Vagina (tissue), 2 donors: ENCODE measurements around the gene SLC24A3. TPM values are rescaled to one million over a fixed set of nuclear protein-coding genes. Genes with fewer than 3 reads are reported as not detected.

Experiments
- DNase-seq, 2 donors: peaks; one replicate each; pipeline ENCODE4 v3.0.0-alpha.2; 2017; ENCODE audit errors: extremely low spot score in 2 of 2
- H3K27ac ChIP-seq: fragments of 200-600 bp; sonication (generic); one replicate; pipeline ENCODE4 v1.5.1; 2019
- H3K27me3 ChIP-seq: fragments of 200-600 bp; sonication (generic); one replicate; pipeline ENCODE4 v1.5.1; 2019
- H3K36me3 ChIP-seq, 2 donors: fragments of 200-600 bp; sonication (generic); one replicate each; pipeline ENCODE4 v1.5.1; 2017 to 2019
- H3K4me1 ChIP-seq: fragments of 200-600 bp; sonication (generic); one replicate; pipeline ENCODE4 v1.5.1; 2019
- H3K4me3 ChIP-seq, 2 donors: fragments of 200-600 bp; sonication (generic); 1 replicate in 1 of 2; 2 replicates in 1 of 2; pipeline ENCODE4 v1.5.1; 2016 to 2019
- H3K9me3 ChIP-seq: fragments of 200-600 bp; sonication (generic); one replicate; pipeline ENCODE4 v1.5.1; 2019
- CTCF ChIP-seq, 3 experiments: fragments of 450-650 bp in 2 of 3; fragments of 200-600 bp in 1 of 3; sonication (generic) in 1 of 3; IDR thresholded peaks; one replicate each; pipeline ENCODE4 v1.5.1; 2017 to 2019; ENCODE audit warnings: antibody characterized with exemption in 3 of 3, mild to moderate bottlenecking in 2 of 3, moderate library complexity in 2 of 3
- POLR2A ChIP-seq, 2 donors: fragments of 450-650 bp; IDR thresholded peaks; one replicate each; pipeline ENCODE4 v1.6.1; 2017; ENCODE audit warnings: antibody characterized with exemption in 2 of 2, mild to moderate bottlenecking in 2 of 2, moderate library complexity in 2 of 2
- POLR2AphosphoS5 ChIP-seq, 2 donors: sonication (generic); formaldehyde crosslinking; IDR thresholded peaks; one replicate each; pipeline ENCODE4 v1.9.0; 2017; ENCODE audit warnings: antibody characterized with exemption in 2 of 2, mild to moderate bottlenecking in 2 of 2, low read depth in 1 of 2; ENCODE audit not compliant: insufficient read depth in 1 of 2
- intact Hi-C: fragments of 100-400 bp; cut with DNase I; formaldehyde crosslinking; loops from one replicate; pipeline ENCODE4 v1.15.1; 2023
- total RNA-seq: library from RNA; depleted of rRNA; stranded (reverse); fragments of >200 nt; gene quantifications from one replicate; pipeline ENCODE4 v1.2.3, GENCODE V29; 2016

Gene SLC24A3
- total RNA-seq, 1 donor from 2014 or later: 12.3 TPM

DNA sequence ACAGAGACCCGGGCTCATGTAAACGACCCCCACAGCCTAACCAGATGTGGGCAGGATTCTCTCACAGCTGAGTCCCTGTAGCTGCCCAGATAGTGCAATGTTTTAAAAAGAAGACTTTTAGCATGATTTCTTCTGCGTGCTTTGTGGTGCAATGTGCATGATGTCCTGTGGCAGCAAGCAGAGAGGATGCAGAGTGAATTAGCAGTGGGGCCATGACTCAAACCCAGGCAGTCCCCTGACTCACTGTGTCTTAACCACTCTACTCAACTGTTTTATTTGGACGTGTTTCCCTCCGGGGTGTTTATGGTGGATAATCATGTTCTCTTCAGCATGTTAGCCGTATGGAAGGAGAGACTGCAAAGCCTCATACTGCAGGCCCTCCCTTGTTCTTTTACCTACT is 247.9 kb downstream of the SLC24A3 start:
- TF ChIP-seq POLR2A (IDR thresholded peaks at IDR 0.05) (no peak), CTCF (IDR thresholded peaks at IDR 0.05) (no peak)
- H3K27ac ChIP-seq: no peak overlapping the region
- H3K27me3 ChIP-seq: no peaks in the 10 kb centered on the region
- no peak overlapping the region for H3K4me3 ChIP-seq
- no peaks in the 10 kb centered on the region for H3K9me3 ChIP-seq
- peaks cover 16% of the 10 kb centered on the region for H3K4me1 ChIP-seq
- DNase-seq: peak; percentile 8 to 40
- intact Hi-C loops: no loop called here
- H3K36me3 ChIP-seq: no peaks in the 10 kb centered on the region

GRCh38 chr20:19462491-19462890 is 250.0 kb downstream of the SLC24A3 start:
- Histone ChIP-seq H3K36me3 (no peaks in the 10 kb centered on the region), H3K4me1 (peaks cover 7% of the 10 kb centered on the region), H3K9me3 (no peaks in the 10 kb centered on the region), H3K27me3 (no peaks in the 10 kb centered on the region), H3K4me3 (no peak overlapping the region), H3K27ac (no peak overlapping the region)
- TF ChIP-seq CTCF (IDR thresholded peaks at IDR 0.05) (no peak), POLR2AphosphoS5 (IDR thresholded peaks at IDR 0.05; ENCODE audit: insufficient read depth in 1 of 2, low read depth in 1 of 2) (no peak), POLR2A (IDR thresholded peaks at IDR 0.05) (no peak)
- intact Hi-C loops: no loop called here
- peak in 1 of 2 donors; percentile 56 for DNase-seq

DNA sequence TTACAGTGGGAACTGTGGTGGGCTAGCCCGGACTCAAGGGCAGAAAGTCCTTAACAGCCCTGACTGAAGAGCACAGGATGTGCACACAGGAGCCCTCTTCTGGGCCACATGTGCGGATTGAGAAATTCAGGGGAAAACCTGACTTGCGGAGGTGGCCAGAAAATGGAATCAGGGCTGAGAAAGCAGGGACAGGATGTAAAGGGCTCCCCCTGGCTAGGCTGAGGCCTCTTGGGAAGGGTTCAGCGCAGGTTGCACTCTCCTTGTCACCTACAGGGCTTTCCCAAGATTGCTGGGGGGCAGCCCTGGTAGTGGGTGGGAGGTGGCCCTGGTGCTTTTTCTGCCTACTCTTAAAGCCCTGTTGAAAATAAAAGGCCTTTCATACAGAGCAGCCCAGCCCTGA is 251.2 kb downstream of the SLC24A3 start:
- no peaks in the 10 kb centered on the region for H3K27me3 ChIP-seq
- H3K27ac ChIP-seq: no peak overlapping the region
- DNase-seq: peak in 1 of 2 donors; percentile 64
- no peaks in the 10 kb centered on the region for H3K36me3 ChIP-seq
- intact Hi-C loops: no loop called here
- no peak overlapping the region for H3K4me3 ChIP-seq
- no peaks in the 10 kb centered on the region for H3K4me1 ChIP-seq
- H3K9me3 ChIP-seq: no peaks in the 10 kb centered on the region
- no peak for TF ChIP-seq POLR2A (IDR thresholded peaks at IDR 0.05)
- no peak for TF ChIP-seq CTCF (IDR thresholded peaks at IDR 0.05)
- TF ChIP-seq POLR2AphosphoS5 (IDR thresholded peaks at IDR 0.05; ENCODE audit: insufficient read depth in 1 of 2, low read depth in 1 of 2): no peak

DNA sequence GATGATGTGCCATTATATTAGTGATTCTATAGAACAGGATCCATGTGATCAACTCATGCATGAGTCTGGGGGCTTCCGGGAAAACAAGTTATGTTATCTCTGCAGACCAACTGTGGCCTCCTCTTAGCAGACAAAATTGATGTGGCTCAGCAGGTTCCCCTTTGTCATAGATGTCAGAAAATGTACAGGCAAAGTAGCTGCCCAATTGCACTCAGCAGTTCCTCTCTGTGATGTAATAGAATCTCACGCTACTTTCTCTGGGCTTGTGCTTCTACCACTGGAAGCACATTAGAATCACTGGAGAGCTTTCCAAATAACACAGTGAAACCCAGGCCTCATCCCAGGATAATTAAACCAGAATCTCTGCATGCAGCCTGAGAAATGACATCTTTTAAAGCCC is 253.1 kb downstream of the SLC24A3 start:
- intact Hi-C loops: no loop called here
- DNase-seq: peak in 1 of 2 donors; percentile 44
- no peak overlapping the region for H3K4me3 ChIP-seq
- H3K4me1 ChIP-seq: no peaks in the 10 kb centered on the region
- H3K27ac ChIP-seq: no peak overlapping the region
- no peaks in the 10 kb centered on the region for H3K36me3 ChIP-seq
- H3K9me3 ChIP-seq: no peaks in the 10 kb centered on the region
- TF ChIP-seq POLR2AphosphoS5 (IDR thresholded peaks at IDR 0.05; ENCODE audit: insufficient read depth in 1 of 2, low read depth in 1 of 2) (no peak), POLR2A (IDR thresholded peaks at IDR 0.05) (no peak), CTCF (IDR thresholded peaks at IDR 0.05) (no peak)
- no peaks in the 10 kb centered on the region for H3K27me3 ChIP-seq

DNA sequence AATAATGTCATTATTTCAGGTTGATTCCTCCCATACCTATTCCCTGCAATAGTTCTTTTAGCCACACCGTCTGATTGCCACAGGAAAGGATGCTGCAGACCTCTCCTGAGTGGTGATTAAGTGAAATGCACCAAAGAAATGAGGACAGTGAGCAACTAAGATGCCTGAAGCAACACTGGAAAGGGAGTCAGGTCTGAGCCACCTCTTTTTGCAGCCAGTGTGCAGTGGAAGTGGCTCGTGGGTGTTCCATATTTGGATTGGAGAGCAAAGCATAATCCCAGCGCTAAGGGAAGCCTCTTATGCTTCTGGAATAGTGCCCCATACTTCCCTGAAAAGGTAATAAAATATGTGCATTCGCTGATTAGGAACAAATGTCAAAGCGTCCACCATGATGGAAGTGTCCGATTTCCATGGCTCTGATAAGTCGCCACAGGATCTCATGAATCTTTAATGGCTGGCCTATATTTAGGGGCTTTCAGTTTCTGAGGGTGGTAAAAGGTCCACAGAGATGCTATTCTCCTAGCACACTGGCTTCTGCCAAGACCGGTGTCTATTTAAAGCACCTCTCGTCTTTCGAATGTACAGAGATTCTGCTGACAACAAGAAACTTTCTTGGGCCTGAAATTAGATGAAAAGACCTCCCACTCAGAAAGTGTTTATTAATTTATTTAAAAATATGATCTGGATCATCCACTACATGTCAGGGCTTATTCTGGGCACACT is 253.9 kb downstream of the SLC24A3 start:
- no peak overlapping the region for H3K27ac ChIP-seq
- DNase-seq: peak in 1 of 2 donors; percentile 22
- no peaks in the 10 kb centered on the region for H3K27me3 ChIP-seq
- no peak overlapping the region for H3K4me3 ChIP-seq
- H3K4me1 ChIP-seq: no peaks in the 10 kb centered on the region
- no peaks in the 10 kb centered on the region for H3K36me3 ChIP-seq
- intact Hi-C loops: no loop called here
- H3K9me3 ChIP-seq: no peaks in the 10 kb centered on the region
- TF ChIP-seq CTCF (IDR thresholded peaks at IDR 0.05) (no peak), POLR2AphosphoS5 (IDR thresholded peaks at IDR 0.05; ENCODE audit: insufficient read depth in 1 of 2, low read depth in 1 of 2) (no peak), POLR2A (IDR thresholded peaks at IDR 0.05) (no peak)
